CD14-positive monocyte (primary cell): ENCODE measurements around the gene CACHD1. TPM values are rescaled to one million over a fixed set of nuclear protein-coding genes. Genes with fewer than 3 reads are reported as not detected.

Source experiments
- DNase-seq, 3 donors: peaks; one replicate each; pipeline ENCODE4 v3.0.0-alpha.2; 2011 to 2022
- H2AFZ ChIP-seq: 2 replicates; pipeline ENCODE4 v1.6.0; 2012; ENCODE audit warnings: mild to moderate bottlenecking, low read depth, low read length, inconsistent platforms; ENCODE audit not compliant: insufficient read depth, poor library complexity, severe bottlenecking
- H3K27ac ChIP-seq, 2 donors: 1 replicate in 1 of 2; 2 replicates in 1 of 2; pipeline ENCODE4 v1.5.1; 2012 to 2013; ENCODE audit warnings: low read length in 2 of 2, control low read depth in 1 of 2, inconsistent platforms in 1 of 2, low read depth in 1 of 2, mild to moderate bottlenecking in 1 of 2
- H3K27me3 ChIP-seq, 2 donors: one replicate each; pipeline versions ENCODE4 v1.6.0 to v1.6.1; 2011 to 2013; ENCODE audit warnings: low read length in 2 of 2; ENCODE audit not compliant: control insufficient read depth in 2 of 2, insufficient read depth in 2 of 2
- H3K36me3 ChIP-seq, 2 donors: replicated peaks in 1 of 2; 1 replicate in 1 of 2; 2 replicates in 1 of 2; pipeline versions ENCODE4 v1.5.1 to v1.6.1; 2012 to 2013; ENCODE audit warnings: low read length in 2 of 2, control low read depth in 1 of 2, inconsistent platforms in 1 of 2, mild to moderate bottlenecking in 1 of 2; ENCODE audit not compliant: insufficient read depth in 2 of 2, control insufficient read depth in 1 of 2
- H3K4me1 ChIP-seq, 2 donors: 1 replicate in 1 of 2; 2 replicates in 1 of 2; pipeline versions ENCODE4 v1.5.1 to v1.6.1; 2012 to 2013; ENCODE audit warnings: low read length in 2 of 2, control low read depth in 1 of 2, inconsistent platforms in 1 of 2, mild to moderate bottlenecking in 1 of 2, moderate library complexity in 1 of 2; ENCODE audit not compliant: insufficient read depth in 2 of 2, control insufficient read depth in 1 of 2
- H3K4me2 ChIP-seq: replicated peaks from 2 replicates; pipeline ENCODE3; 2012; ENCODE audit warnings: low read length, moderate library complexity, mild to moderate bottlenecking; ENCODE audit not compliant: poor library complexity, severe bottlenecking; ENCODE audit errors: extremely low read depth
- H3K4me3 ChIP-seq, 3 experiments: fragments of 200-600 bp in 1 of 3; sonication (generic) in 1 of 3; replicated peaks in 1 of 3; 1 replicate in 2 of 3; 2 replicates in 1 of 3; pipeline ENCODE4 v1.5.1; 2011 to 2013; ENCODE audit warnings: low read length in 3 of 3, mild to moderate bottlenecking in 3 of 3, control low read depth in 2 of 3, low read depth in 2 of 3, inconsistent platforms in 1 of 3, moderate library complexity in 1 of 3
- H3K79me2 ChIP-seq: 2 replicates; pipeline ENCODE4 v1.6.0; 2012; ENCODE audit warnings: mild to moderate bottlenecking, control low read depth, inconsistent platforms, low read length, moderate library complexity; ENCODE audit not compliant: insufficient read depth
- H3K9ac ChIP-seq: 2 replicates; pipeline ENCODE4 v1.6.0; 2017; ENCODE audit warnings: low read length, mild to moderate bottlenecking; ENCODE audit not compliant: insufficient read depth, poor library complexity, severe bottlenecking
- H3K9me3 ChIP-seq, 2 donors: replicated peaks in 1 of 2; 1 replicate in 1 of 2; 2 replicates in 1 of 2; pipeline versions ENCODE4 v1.5.1 to v1.6.1; 2012 to 2013; ENCODE audit warnings: low read length in 2 of 2, control low read depth in 1 of 2; ENCODE audit not compliant: control insufficient read depth in 1 of 2, insufficient read depth in 1 of 2
- H4K20me1 ChIP-seq: 2 replicates; pipeline ENCODE4 v1.6.0; 2012; ENCODE audit warnings: mild to moderate bottlenecking, low read length, control low read depth, moderate library complexity; ENCODE audit not compliant: insufficient read depth
- H3K27ac Mint-ChIP-seq, 7 donors: one replicate each; pipeline ENCODE4 v1.8.0; 2020; ENCODE audit warnings: mild to moderate bottlenecking in 7 of 7, mixed read lengths in 7 of 7, moderate library complexity in 6 of 7, inconsistent platforms in 2 of 7
- H3K27me3 Mint-ChIP-seq, 3 donors: one replicate each; pipeline ENCODE4 v1.8.0; 2021 to 2022; ENCODE audit warnings: low read depth in 3 of 3, mild to moderate bottlenecking in 3 of 3, mixed read lengths in 3 of 3, moderate library complexity in 3 of 3, inconsistent platforms in 1 of 3
- H3K36me3 Mint-ChIP-seq, 2 donors: one replicate each; pipeline ENCODE4 v1.8.0; 2020; ENCODE audit warnings: mixed read lengths in 2 of 2, inconsistent platforms in 1 of 2, mild to moderate bottlenecking in 1 of 2
- H3K4me1 Mint-ChIP-seq: one replicate; pipeline ENCODE4 v1.8.0; 2020; ENCODE audit warnings: mild to moderate bottlenecking, mixed read lengths
- H3K4me3 Mint-ChIP-seq, 2 donors: one replicate each; pipeline ENCODE4 v1.8.0; 2020; ENCODE audit warnings: mild to moderate bottlenecking in 2 of 2, mixed read lengths in 2 of 2, moderate library complexity in 1 of 2
- H3K9me3 Mint-ChIP-seq, 7 donors: one replicate each; pipeline ENCODE4 v1.8.0; 2020 to 2022; ENCODE audit warnings: mixed read lengths in 7 of 7, mild to moderate bottlenecking in 6 of 7, moderate library complexity in 6 of 7, inconsistent platforms in 2 of 7
- CTCF ChIP-seq: fragments of 200-600 bp; IDR thresholded peaks from one replicate; pipeline ENCODE4 v1.8.0; 2022; ENCODE audit warnings: antibody characterized with exemption, mild to moderate bottlenecking
- WGBS: methylation state at CpG from one replicate; pipeline ENCODE4 v1.1.5; 2013; ENCODE audit warnings: missing lambda C conversion rate; ENCODE audit not compliant: insufficient coverage; 5-methylcytosine and 5-hydroxymethylcytosine counted together
- intact Hi-C, 2 donors: fragments of 100-400 bp; cut with micrococcal nuclease; formaldehyde crosslinking; loops; one replicate each; pipeline versions ENCODE4 v1.15.0 to v1.15.1; 2023
- polyA plus RNA-seq, 3 donors: library from polyadenylated mRNA; depleted of rRNA in 1 of 3; unstranded in 2 of 3; stranded (reverse) in 1 of 3; fragments of 300-500 nt in 2 of 3; fragments of >200 nt in 1 of 3; fragmentation: Illumina TruSeq in 2 of 3; gene quantifications; 1 replicate in 2 of 3; 2 replicates in 1 of 3; pipeline ENCODE4 v1.2.3, GENCODE V29; 2012 to 2021

CACHD1 gene
- polyA plus RNA-seq, 3 donors = 0.12 TPM; not detected in 2

GRCh38 chr1:64478594-64479470 is 8.9 kb downstream of the CACHD1 start:
- DNase-seq = no peak
- Histone ChIP-seq H3K27ac (no peak overlapping the region), H3K4me3 (no peak overlapping the region), H3K9ac (no peak overlapping the region), H4K20me1 (no peaks in the 10 kb centered on the region), H3K27me3 (no peaks in the 10 kb centered on the region), H3K79me2 (no peaks in the 10 kb centered on the region), H2AFZ (no peak overlapping the region), H3K9me3 (no peaks in the 10 kb centered on the region), H3K4me1 (no peaks in the 10 kb centered on the region), H3K36me3 (no peaks in the 10 kb centered on the region), H3K4me2 (no peak overlapping the region)
- intact Hi-C loops = no loop called here
- peaks cover 4% of the 10 kb centered on the region for H3K4me1 Mint-ChIP-seq
- no peak for TF ChIP-seq CTCF
- peaks cover 0 to 5% (median 1%) of the 10 kb centered on the region in 3 donors for H3K27me3 Mint-ChIP-seq
- WGBS = 100% methylated on average over 3 of the region's 3 CpGs
- no peak overlapping the region for H3K4me3 Mint-ChIP-seq
- no peaks in the 10 kb centered on the region for H3K9me3 Mint-ChIP-seq
- H3K27ac Mint-ChIP-seq = peak overlapping the region in 1 of 7 donors; percentile 43
- H3K36me3 Mint-ChIP-seq = no peaks in the 10 kb centered on the region

- Mint-ChIP-seq H3K27ac (no peak overlapping the region), H3K9me3 (peaks cover 0 to 4% (median 0%) of the 10 kb centered on the region in 7 donors)
- intact Hi-C loops = no loop called here
Observed at GRCh38 chr1:64479874-64480273, 9.9 kb downstream of the CACHD1 start.

More at GRCh38 chr1:64479874-64480273, 9.9 kb downstream of the CACHD1 start:
- TF ChIP-seq CTCF = no peak
- Histone ChIP-seq H3K27ac (no peak overlapping the region), H4K20me1 (no peaks in the 10 kb centered on the region), H3K79me2 (no peaks in the 10 kb centered on the region), H3K4me1 (no peaks in the 10 kb centered on the region), H3K36me3 (no peaks in the 10 kb centered on the region), H3K9ac (no peak overlapping the region), H3K9me3 (no peaks in the 10 kb centered on the region), H3K4me3 (no peak overlapping the region), H2AFZ (no peak overlapping the region), H3K4me2 (no peak overlapping the region), H3K27me3 (no peaks in the 10 kb centered on the region)
- no CpG with 5 or more reads among the region's 1 CpG for WGBS
- H3K4me1 Mint-ChIP-seq = peaks cover 4% of the 10 kb centered on the region
- DNase-seq = no peak
- no peak overlapping the region for H3K4me3 Mint-ChIP-seq
- no peaks in the 10 kb centered on the region for H3K36me3 Mint-ChIP-seq
- peaks cover 0 to 3% (median 0%) of the 10 kb centered on the region in 3 donors for H3K27me3 Mint-ChIP-seq
